GM23338 (cell line): ENCODE data around the gene CATSPERD.

ENCODE experiments used
- ETS1 ChIP-seq: IDR thresholded peaks from 2 replicates; pipeline ENCODE4 v1.6.1; 2016; ENCODE audit warnings: antibody characterized with exemption
- EZH2phosphoT487 ChIP-seq: fragments of 200-600 bp; sonication (generic); IDR thresholded peaks from one replicate; pipeline ENCODE4 v1.8.1; 2018; ENCODE audit warnings: antibody characterized with exemption; ENCODE audit not compliant: unreplicated experiment
- JUNB ChIP-seq: IDR thresholded peaks from one replicate; pipeline ENCODE4 v1.6.1; 2016; ENCODE audit warnings: antibody characterized with exemption; ENCODE audit not compliant: unreplicated experiment
- POLR2AphosphoS5 ChIP-seq: IDR thresholded peaks from 2 replicates; pipeline ENCODE4 v1.6.1; 2016; ENCODE audit warnings: antibody characterized with exemption, low read depth
- TF ChIP-seq, protein P1 (sequence below), 2 experiments: fragments of 200-600 bp in 1 of 2; sonication (generic) in 1 of 2; conservative IDR thresholded peaks; 2 replicates each; pipeline versions ENCODE4 v1.5.1 to v1.6.1; 2016 to 2017; ENCODE audit warnings: antibody characterized with exemption in 2 of 2, low read depth in 2 of 2, mild to moderate bottlenecking in 2 of 2, moderate library complexity in 1 of 2
- TF ChIP-seq, protein P2 (sequence below): fragments of 250-450 bp; sonication (Bioruptor Pico); IDR thresholded peaks from 2 replicates; pipeline ENCODE4 v1.5.0; 2020; ENCODE audit warnings: mild to moderate bottlenecking, moderate library complexity
- TF ChIP-seq, protein P3 (sequence below): IDR thresholded peaks from one replicate; pipeline ENCODE4 v1.6.1; 2018; ENCODE audit warnings: antibody characterized with exemption; ENCODE audit not compliant: unreplicated experiment

- TF ChIP-seq, protein P1, sequence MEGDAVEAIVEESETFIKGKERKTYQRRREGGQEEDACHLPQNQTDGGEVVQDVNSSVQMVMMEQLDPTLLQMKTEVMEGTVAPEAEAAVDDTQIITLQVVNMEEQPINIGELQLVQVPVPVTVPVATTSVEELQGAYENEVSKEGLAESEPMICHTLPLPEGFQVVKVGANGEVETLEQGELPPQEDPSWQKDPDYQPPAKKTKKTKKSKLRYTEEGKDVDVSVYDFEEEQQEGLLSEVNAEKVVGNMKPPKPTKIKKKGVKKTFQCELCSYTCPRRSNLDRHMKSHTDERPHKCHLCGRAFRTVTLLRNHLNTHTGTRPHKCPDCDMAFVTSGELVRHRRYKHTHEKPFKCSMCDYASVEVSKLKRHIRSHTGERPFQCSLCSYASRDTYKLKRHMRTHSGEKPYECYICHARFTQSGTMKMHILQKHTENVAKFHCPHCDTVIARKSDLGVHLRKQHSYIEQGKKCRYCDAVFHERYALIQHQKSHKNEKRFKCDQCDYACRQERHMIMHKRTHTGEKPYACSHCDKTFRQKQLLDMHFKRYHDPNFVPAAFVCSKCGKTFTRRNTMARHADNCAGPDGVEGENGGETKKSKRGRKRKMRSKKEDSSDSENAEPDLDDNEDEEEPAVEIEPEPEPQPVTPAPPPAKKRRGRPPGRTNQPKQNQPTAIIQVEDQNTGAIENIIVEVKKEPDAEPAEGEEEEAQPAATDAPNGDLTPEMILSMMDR (conservative IDR thresholded peaks at IDR 0.05; ENCODE audit: low read depth in 2 of 2), result no peak
- TF ChIP-seq, protein P2, sequence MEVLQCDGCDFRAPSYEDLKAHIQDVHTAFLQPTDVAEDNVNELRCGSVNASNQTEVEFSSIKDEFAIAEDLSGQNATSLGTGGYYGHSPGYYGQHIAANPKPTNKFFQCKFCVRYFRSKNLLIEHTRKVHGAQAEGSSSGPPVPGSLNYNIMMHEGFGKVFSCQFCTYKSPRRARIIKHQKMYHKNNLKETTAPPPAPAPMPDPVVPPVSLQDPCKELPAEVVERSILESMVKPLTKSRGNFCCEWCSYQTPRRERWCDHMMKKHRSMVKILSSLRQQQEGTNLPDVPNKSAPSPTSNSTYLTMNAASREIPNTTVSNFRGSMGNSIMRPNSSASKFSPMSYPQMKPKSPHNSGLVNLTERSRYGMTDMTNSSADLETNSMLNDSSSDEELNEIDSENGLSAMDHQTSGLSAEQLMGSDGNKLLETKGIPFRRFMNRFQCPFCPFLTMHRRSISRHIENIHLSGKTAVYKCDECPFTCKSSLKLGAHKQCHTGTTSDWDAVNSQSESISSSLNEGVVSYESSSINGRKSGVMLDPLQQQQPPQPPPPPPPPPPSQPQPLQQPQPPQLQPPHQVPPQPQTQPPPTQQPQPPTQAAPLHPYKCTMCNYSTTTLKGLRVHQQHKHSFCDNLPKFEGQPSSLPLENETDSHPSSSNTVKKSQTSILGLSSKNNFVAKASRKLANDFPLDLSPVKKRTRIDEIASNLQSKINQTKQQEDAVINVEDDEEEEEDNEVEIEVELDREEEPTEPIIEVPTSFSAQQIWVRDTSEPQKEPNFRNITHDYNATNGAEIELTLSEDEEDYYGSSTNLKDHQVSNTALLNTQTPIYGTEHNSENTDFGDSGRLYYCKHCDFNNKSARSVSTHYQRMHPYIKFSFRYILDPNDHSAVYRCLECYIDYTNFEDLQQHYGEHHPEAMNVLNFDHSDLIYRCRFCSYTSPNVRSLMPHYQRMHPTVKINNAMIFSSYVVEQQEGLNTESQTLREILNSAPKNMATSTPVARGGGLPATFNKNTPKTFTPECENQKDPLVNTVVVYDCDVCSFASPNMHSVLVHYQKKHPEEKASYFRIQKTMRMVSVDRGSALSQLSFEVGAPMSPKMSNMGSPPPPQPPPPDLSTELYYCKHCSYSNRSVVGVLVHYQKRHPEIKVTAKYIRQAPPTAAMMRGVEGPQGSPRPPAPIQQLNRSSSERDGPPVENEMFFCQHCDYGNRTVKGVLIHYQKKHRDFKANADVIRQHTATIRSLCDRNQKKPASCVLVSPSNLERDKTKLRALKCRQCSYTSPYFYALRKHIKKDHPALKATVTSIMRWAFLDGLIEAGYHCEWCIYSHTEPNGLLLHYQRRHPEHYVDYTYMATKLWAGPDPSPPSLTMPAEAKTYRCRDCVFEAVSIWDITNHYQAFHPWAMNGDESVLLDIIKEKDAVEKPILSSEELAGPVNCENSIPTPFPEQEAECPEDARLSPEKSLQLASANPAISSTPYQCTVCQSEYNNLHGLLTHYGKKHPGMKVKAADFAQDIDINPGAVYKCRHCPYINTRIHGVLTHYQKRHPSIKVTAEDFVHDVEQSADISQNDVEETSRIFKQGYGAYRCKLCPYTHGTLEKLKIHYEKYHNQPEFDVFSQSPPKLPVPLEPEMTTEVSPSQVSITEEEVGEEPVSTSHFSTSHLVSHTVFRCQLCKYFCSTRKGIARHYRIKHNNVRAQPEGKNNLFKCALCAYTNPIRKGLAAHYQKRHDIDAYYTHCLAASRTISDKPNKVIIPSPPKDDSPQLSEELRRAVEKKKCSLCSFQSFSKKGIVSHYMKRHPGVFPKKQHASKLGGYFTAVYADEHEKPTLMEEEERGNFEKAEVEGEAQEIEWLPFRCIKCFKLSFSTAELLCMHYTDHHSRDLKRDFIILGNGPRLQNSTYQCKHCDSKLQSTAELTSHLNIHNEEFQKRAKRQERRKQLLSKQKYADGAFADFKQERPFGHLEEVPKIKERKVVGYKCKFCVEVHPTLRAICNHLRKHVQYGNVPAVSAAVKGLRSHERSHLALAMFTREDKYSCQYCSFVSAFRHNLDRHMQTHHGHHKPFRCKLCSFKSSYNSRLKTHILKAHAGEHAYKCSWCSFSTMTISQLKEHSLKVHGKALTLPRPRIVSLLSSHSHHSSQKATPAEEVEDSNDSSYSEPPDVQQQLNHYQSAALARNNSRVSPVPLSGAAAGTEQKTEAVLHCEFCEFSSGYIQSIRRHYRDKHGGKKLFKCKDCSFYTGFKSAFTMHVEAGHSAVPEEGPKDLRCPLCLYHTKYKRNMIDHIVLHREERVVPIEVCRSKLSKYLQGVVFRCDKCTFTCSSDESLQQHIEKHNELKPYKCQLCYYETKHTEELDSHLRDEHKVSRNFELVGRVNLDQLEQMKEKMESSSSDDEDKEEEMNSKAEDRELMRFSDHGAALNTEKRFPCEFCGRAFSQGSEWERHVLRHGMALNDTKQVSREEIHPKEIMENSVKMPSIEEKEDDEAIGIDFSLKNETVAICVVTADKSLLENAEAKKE (CRISPR knock-in tag), result no peak
- TF ChIP-seq EZH2phosphoT487, result no peak
- TF ChIP-seq JUNB, result no peak
- TF ChIP-seq, protein P3, sequence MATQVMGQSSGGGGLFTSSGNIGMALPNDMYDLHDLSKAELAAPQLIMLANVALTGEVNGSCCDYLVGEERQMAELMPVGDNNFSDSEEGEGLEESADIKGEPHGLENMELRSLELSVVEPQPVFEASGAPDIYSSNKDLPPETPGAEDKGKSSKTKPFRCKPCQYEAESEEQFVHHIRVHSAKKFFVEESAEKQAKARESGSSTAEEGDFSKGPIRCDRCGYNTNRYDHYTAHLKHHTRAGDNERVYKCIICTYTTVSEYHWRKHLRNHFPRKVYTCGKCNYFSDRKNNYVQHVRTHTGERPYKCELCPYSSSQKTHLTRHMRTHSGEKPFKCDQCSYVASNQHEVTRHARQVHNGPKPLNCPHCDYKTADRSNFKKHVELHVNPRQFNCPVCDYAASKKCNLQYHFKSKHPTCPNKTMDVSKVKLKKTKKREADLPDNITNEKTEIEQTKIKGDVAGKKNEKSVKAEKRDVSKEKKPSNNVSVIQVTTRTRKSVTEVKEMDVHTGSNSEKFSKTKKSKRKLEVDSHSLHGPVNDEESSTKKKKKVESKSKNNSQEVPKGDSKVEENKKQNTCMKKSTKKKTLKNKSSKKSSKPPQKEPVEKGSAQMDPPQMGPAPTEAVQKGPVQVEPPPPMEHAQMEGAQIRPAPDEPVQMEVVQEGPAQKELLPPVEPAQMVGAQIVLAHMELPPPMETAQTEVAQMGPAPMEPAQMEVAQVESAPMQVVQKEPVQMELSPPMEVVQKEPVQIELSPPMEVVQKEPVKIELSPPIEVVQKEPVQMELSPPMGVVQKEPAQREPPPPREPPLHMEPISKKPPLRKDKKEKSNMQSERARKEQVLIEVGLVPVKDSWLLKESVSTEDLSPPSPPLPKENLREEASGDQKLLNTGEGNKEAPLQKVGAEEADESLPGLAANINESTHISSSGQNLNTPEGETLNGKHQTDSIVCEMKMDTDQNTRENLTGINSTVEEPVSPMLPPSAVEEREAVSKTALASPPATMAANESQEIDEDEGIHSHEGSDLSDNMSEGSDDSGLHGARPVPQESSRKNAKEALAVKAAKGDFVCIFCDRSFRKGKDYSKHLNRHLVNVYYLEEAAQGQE, result no peak
- no peak for TF ChIP-seq ETS1
- TF ChIP-seq POLR2AphosphoS5, result no peak
Measured at GRCh38 chr19:5809053-5809452, 88.6 kb downstream of the CATSPERD start.
